Measurements from ENCODE around the gene KCTD16. TPM values are rescaled to one million over a fixed set of nuclear protein-coding genes. Genes with fewer than 3 reads are reported as not detected.

The KCTD16 gene
- total and polyA plus RNA-seq, 2 experiments from 2014 or later: 0.02 to 0.76 TPM

GRCh38 chr5:144329681-144330080 is 159.0 kb downstream of the KCTD16 start (continued):
- TF ChIP-seq ZNF462 (CRISPR knock-in tag; IDR thresholded peaks at IDR 0.05) (no peak), ZNF331 (CRISPR knock-in tag; IDR thresholded peaks at IDR 0.05; ENCODE audit: low read depth) (no peak), EZH2 (IDR thresholded peaks at IDR 0.05; ENCODE audit: low read depth, unreplicated experiment) (no peak), ZNF114 (CRISPR knock-in tag; IDR thresholded peaks at IDR 0.05) (no peak), CREB1 (CRISPR knock-in tag; IDR thresholded peaks at IDR 0.05; ENCODE audit: low read depth) (no peak), POLR2AphosphoS5 (IDR thresholded peaks at IDR 0.05; ENCODE audit: low read depth) (no peak), JUNB (IDR thresholded peaks at IDR 0.05; ENCODE audit: unreplicated experiment) (no peak), CTCF (conservative IDR thresholded peaks at IDR 0.05; ENCODE audit: low read depth in 2 of 2) (no peak), ETS1 (IDR thresholded peaks at IDR 0.05) (no peak)
